IMR-90 (cell line): ENCODE results near the gene TMEM129. TPM values are rescaled to one million over a fixed set of nuclear protein-coding genes. Genes with fewer than 3 reads are reported as not detected.
A peak's percentile ranks its signal among the peaks of the same experiment; 100 is the strongest.

ENCODE experiments used
- ATAC-seq: fragments of 200-7000 bp; cut with Tn5 transposase; 2 replicates; pipeline ENCODE4 v1.9.1; 2020; ENCODE audit warnings: low read depth, mild to moderate bottlenecking, moderate library complexity
- BruUV-seq: library from RNA; stranded (reverse); fragments of 400-500 nt; replicated peaks from 2 replicates; lab custom pipeline; 2021; lab: Mats Ljungman, UMichigan
- CTCF ChIA-PET: fragments of 300-600 bp; formaldehyde crosslinking; extraction: SDS; loops from one replicate; lab custom pipeline; 2021; ENCODE audit warnings: antibody characterized with exemption; lab: Yijun Ruan, JAX
- POLR2A ChIA-PET: fragments of 300-600 bp; sonication (Branson Sonifier 250); formaldehyde crosslinking; loops from one replicate; lab custom pipeline; 2022; ENCODE audit warnings: antibody characterized with exemption; ENCODE audit not compliant: unreplicated experiment; lab: Charles Lee
- DNase-seq: peaks from one replicate; pipeline ENCODE4 v3.0.0; 2013
- H2AFZ ChIP-seq: replicated peaks from 2 replicates; pipeline ENCODE3; 2013; ENCODE audit warnings: low read length, mild to moderate bottlenecking; ENCODE audit not compliant: poor library complexity
- H2AK5ac ChIP-seq: 2 replicates; pipeline ENCODE4 v1.6.1; 2013; ENCODE audit warnings: low read depth, low read length, inconsistent platforms
- H2AK9ac ChIP-seq: replicated peaks from 2 replicates; pipeline ENCODE3; 2013; ENCODE audit warnings: mild to moderate bottlenecking, low read depth, low read length, moderate library complexity; ENCODE audit not compliant: poor library complexity
- H2BK120ac ChIP-seq: 2 replicates; pipeline ENCODE4 v1.6.1; 2013; ENCODE audit warnings: low read depth, low read length, inconsistent platforms
- H2BK15ac ChIP-seq: 3 replicates; pipeline ENCODE4 v1.6.1; 2013; ENCODE audit warnings: low read depth, low read length, inconsistent platforms
- H2BK20ac ChIP-seq: 2 replicates; pipeline ENCODE4 v1.6.1; 2013; ENCODE audit warnings: low read depth, mild to moderate bottlenecking, inconsistent platforms, low read length, moderate library complexity
- H2BK5ac ChIP-seq: 2 replicates; pipeline ENCODE4 v1.6.1; 2013; ENCODE audit warnings: mild to moderate bottlenecking, low read depth, low read length, inconsistent platforms; ENCODE audit not compliant: poor library complexity, severe bottlenecking
- H3K14ac ChIP-seq: replicated peaks from 2 replicates; pipeline ENCODE4 v1.6.1; 2013; ENCODE audit warnings: low read depth, low read length, inconsistent platforms
- H3K18ac ChIP-seq: 2 replicates; pipeline ENCODE4 v1.6.1; 2013; ENCODE audit warnings: low read depth, low read length, control low read depth
- H3K23ac ChIP-seq: 2 replicates; pipeline ENCODE4 v1.6.1; 2013; ENCODE audit warnings: low read depth, low read length, inconsistent platforms
- H3K27ac ChIP-seq: 2 replicates; pipeline ENCODE4 v1.5.1; 2013; ENCODE audit warnings: mild to moderate bottlenecking, control low read depth, low read length; ENCODE audit not compliant: insufficient read depth
- H3K27me3 ChIP-seq: 2 replicates; pipeline ENCODE4 v1.6.1; 2013; ENCODE audit warnings: low read length; ENCODE audit not compliant: control insufficient read depth, insufficient read depth
- H3K36me3 ChIP-seq: 2 replicates; pipeline ENCODE4 v1.6.1; 2013; ENCODE audit warnings: low read length, mixed read lengths; ENCODE audit not compliant: control insufficient read depth, insufficient read depth
- H3K4ac ChIP-seq: 2 replicates; pipeline ENCODE4 v1.6.1; 2013; ENCODE audit warnings: low read depth, low read length, inconsistent platforms
- H3K4me1 ChIP-seq: 2 replicates; pipeline ENCODE4 v1.6.1; 2013; ENCODE audit warnings: low read length, mixed read lengths; ENCODE audit not compliant: control insufficient read depth, insufficient read depth
- H3K4me2 ChIP-seq: 2 replicates; pipeline ENCODE4 v1.6.1; 2013; ENCODE audit warnings: low read depth, mild to moderate bottlenecking, control low read depth, low read length, moderate library complexity
- H3K4me3 ChIP-seq: 2 replicates; pipeline ENCODE4 v1.5.1; 2013; ENCODE audit warnings: low read depth, mild to moderate bottlenecking, control low read depth, low read length, moderate library complexity; ENCODE audit not compliant: insufficient read depth
- H3K56ac ChIP-seq: 2 replicates; pipeline ENCODE4 v1.6.1; 2013; ENCODE audit warnings: low read length, inconsistent platforms; ENCODE audit not compliant: insufficient read depth; ENCODE audit errors: extremely low read depth
- H3K79me1 ChIP-seq, 2 experiments: 2 replicates each; pipeline ENCODE4 v1.6.1; 2013; ENCODE audit warnings: low read length in 2 of 2, inconsistent platforms in 1 of 2, low read depth in 1 of 2
- H3K9ac ChIP-seq: 2 replicates; pipeline ENCODE4 v1.6.1; 2013; ENCODE audit warnings: low read depth, low read length, control low read depth
- H3K9me1 ChIP-seq: 2 replicates; pipeline ENCODE4 v1.6.1; 2013; ENCODE audit warnings: low read length, inconsistent platforms; ENCODE audit not compliant: insufficient read depth
- H3K9me3 ChIP-seq: 2 replicates; pipeline ENCODE4 v1.6.1; 2013; ENCODE audit warnings: low read length; ENCODE audit not compliant: control insufficient read depth, insufficient read depth
- H4K20me1 ChIP-seq: 2 replicates; pipeline ENCODE4 v1.6.1; 2013; ENCODE audit warnings: low read length, inconsistent platforms; ENCODE audit not compliant: insufficient read depth
- H4K5ac ChIP-seq: 2 replicates; pipeline ENCODE4 v1.6.1; 2013; ENCODE audit warnings: mild to moderate bottlenecking, low read depth, low read length, control low read depth
- H4K8ac ChIP-seq, 2 experiments: 2 replicates each; pipeline ENCODE4 v1.6.1; 2013; ENCODE audit warnings: low read depth in 2 of 2, low read length in 2 of 2, control low read depth in 1 of 2, inconsistent platforms in 1 of 2
- H4K91ac ChIP-seq: 2 replicates; pipeline ENCODE4 v1.6.1; 2013; ENCODE audit warnings: low read depth, low read length, inconsistent platforms; ENCODE audit not compliant: insufficient read depth
- CEBPB ChIP-seq: IDR thresholded peaks from 2 replicates; pipeline ENCODE4 v1.6.1; 2012; ENCODE audit warnings: low read depth, low read length, improper control_type of control experiment
- CHD1 ChIP-seq: IDR thresholded peaks from 2 replicates; pipeline ENCODE4 v1.6.1; 2012; ENCODE audit warnings: low read depth, low read length, improper control_type of control experiment
- MAFK ChIP-seq: IDR thresholded peaks from 2 replicates; pipeline ENCODE4 v1.6.1; 2012; ENCODE audit warnings: low read depth, low read length, improper control_type of control experiment
- MAZ ChIP-seq: IDR thresholded peaks from 2 replicates; pipeline ENCODE4 v1.6.1; 2012; ENCODE audit warnings: low read depth, mild to moderate bottlenecking, low read length, improper control_type of control experiment, moderate library complexity, borderline replicate concordance
- MXI1 ChIP-seq: IDR thresholded peaks from 2 replicates; pipeline ENCODE4 v1.6.1; 2012; ENCODE audit warnings: low read depth, mild to moderate bottlenecking, low read length, moderate library complexity, borderline replicate concordance
- NFE2L2 ChIP-seq: fragments of 150-350 bp; IDR thresholded peaks from 2 replicates; pipeline ENCODE4 v1.6.1; 2016; ENCODE audit warnings: low read depth, mild to moderate bottlenecking, low read length
- POLR2A ChIP-seq: IDR thresholded peaks from 2 replicates; pipeline ENCODE4 v1.6.1; 2012; ENCODE audit warnings: mild to moderate bottlenecking, low read depth, low read length
- RAD21 ChIP-seq: IDR thresholded peaks from 2 replicates; pipeline ENCODE4 v1.6.1; 2012; ENCODE audit warnings: low read length, improper control_type of control experiment
- RCOR1 ChIP-seq: IDR thresholded peaks from 2 replicates; pipeline ENCODE4 v1.6.1; 2012; ENCODE audit warnings: mild to moderate bottlenecking, low read length, improper control_type of control experiment; ENCODE audit not compliant: insufficient replicate concordance
- SMC3 ChIP-seq: fragments of 150-350 bp; IDR thresholded peaks from 2 replicates; pipeline ENCODE4 v1.6.1; 2016; ENCODE audit warnings: low read depth, mild to moderate bottlenecking, antibody characterized with exemption, low read length, moderate library complexity
- WGBS, 2 experiments: methylation state at CpG; one replicate each; pipeline versions ENCODE4 v1.1.5 to v1.1.7; 2013; ENCODE audit warnings: missing lambda C conversion rate in 2 of 2; ENCODE audit not compliant: insufficient read length in 1 of 2; ENCODE audit errors: extremely low coverage in 2 of 2; 5-methylcytosine and 5-hydroxymethylcytosine counted together
- dilution Hi-C: fragments of 300-500 bp; cut with HindIII; formaldehyde crosslinking; loops from one replicate; pipeline ENCODE4 v1.14.3; 2018; ENCODE audit warnings: low sequenced_read_pairs; ENCODE audit not compliant: unreplicated experiment
- in situ Hi-C: fragments of 300-500 bp; cut with MboI; formaldehyde crosslinking; loops from 3 replicates; pipeline ENCODE4 v1.14.3; 2019; ENCODE audit warnings: low sequenced_read_pairs, inconsistent platforms, mixed read lengths
- intact Hi-C: fragments of 100-400 bp; cut with micrococcal nuclease; formaldehyde crosslinking; loops from 2 replicates; pipeline ENCODE4 v1.10.0; 2022
- polyA plus RNA-seq, 3 experiments: library from polyadenylated mRNA; depleted of rRNA; stranded (reverse); fragments of >200 nt; gene quantifications; 2 replicates each; pipeline ENCODE4 v1.2.3, GENCODE V29; 2012; ENCODE audit warnings: low replicate concordance in 1 of 3
- total RNA-seq: library from RNA; depleted of rRNA; stranded (reverse); fragments of >200 nt; gene quantifications from 2 replicates; pipeline ENCODE4 v1.2.3, GENCODE V29; 2012
- TF ChIP-seq, protein P1 (sequence below): conservative IDR thresholded peaks from 2 replicates; pipeline ENCODE4 v1.5.1; 2012; ENCODE audit warnings: mild to moderate bottlenecking, low read depth, low read length, improper control_type of control experiment
- TF ChIP-seq, protein P2 (sequence below): fragments of 150-350 bp; IDR thresholded peaks from 2 replicates; pipeline ENCODE4 v1.6.1; 2016; ENCODE audit warnings: low read depth, mild to moderate bottlenecking, low read length, moderate library complexity, borderline replicate concordance
- TF ChIP-seq, protein P3 (sequence below): fragments of 150-350 bp; IDR thresholded peaks from 2 replicates; pipeline ENCODE4 v1.6.1; 2017; ENCODE audit warnings: mild to moderate bottlenecking, antibody characterized with exemption, low read length, low read depth

TMEM129 gene
- total and polyA plus RNA-seq, 2 of the 4 experiments (the other 2 are of a cell fraction), result 6.6 to 26.6 TPM

DNA sequence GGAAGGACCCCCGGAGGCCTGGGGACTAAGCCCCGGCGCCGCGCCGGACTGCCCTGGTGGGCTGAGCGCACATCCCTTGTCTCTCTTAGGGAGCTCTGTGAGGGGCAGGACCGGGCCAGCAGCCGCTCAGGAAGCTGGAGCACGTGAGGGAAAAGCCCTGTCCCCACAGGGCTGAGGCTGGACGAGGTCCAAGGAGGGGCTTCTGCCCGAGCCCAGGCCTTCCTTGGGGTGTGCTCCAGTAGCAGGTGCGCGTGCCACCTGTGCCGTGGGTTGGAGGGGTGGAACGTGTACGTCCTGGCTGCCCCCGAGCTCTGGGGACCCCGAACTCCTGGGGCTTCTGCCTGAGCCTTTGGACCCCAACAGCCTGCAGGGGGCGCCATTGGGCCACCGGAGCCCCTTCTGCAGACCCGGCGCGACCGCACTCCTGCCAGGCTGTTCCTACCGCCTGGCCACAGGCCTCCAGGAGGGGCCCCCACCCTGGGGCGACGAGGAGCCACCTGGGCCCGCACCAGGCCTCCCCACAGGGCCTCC lies 27.4 kb upstream of the TMEM129 start:
- Histone ChIP-seq H3K4me1 (no peaks in the 10 kb centered on the region), H4K20me1 (peaks cover 4% of the 10 kb centered on the region; the same call in 1 of the 2 replicates), H2BK15ac (no peak overlapping the region), H3K56ac (no peak overlapping the region), H3K14ac (no peak overlapping the region), H2BK120ac (no peak overlapping the region), H3K9ac (no peak overlapping the region), H3K4me3 (no peak overlapping the region), H3K79me1 (no peaks in the 10 kb centered on the region), H2BK20ac (no peak overlapping the region), H3K9me1 (no peaks in the 10 kb centered on the region), H2AFZ (peak overlapping the region; percentile 24), H3K27me3 (no peaks in the 10 kb centered on the region; the same call in 1 of the 2 replicates), H2BK5ac (no peak overlapping the region), H3K4ac (no peak overlapping the region), H3K9me3 (no peaks in the 10 kb centered on the region), H4K5ac (no peak overlapping the region), H2AK9ac (no peak overlapping the region), H2AK5ac (no peak overlapping the region; the same call in 1 of the 2 replicates), H3K27ac (no peak overlapping the region), H3K18ac (no peak overlapping the region), H3K23ac (no peak overlapping the region), H4K8ac (no peak overlapping the region), H4K91ac (no peak overlapping the region), H3K36me3 (peaks cover 8% of the 10 kb centered on the region), H3K4me2 (peak overlapping the region; percentile 70; the same call in 1 of the 2 replicates)
- intact Hi-C loops, result loop anchor here (1.0 kb wide), 3 partner anchors 62 to 162 kb away; no protein-coding TSS in a partner anchor
- ATAC-seq (peak; percentile 81), DNase-seq (peak; percentile 41)
- in situ Hi-C loops, result no loop called here
- ChIA-PET CTCF (interaction anchor here (0.6 to 1.4 kb wide), 3 partner anchors 60 to 159 kb away, joined by 3 to 8 read pairs (median 3); no protein-coding TSS in a partner anchor), POLR2A (no interaction called here)
- 4% methylated on average over 11 of the region's 29 CpGs; no CpG with 5 or more reads in 1 of the 2 experiments for WGBS, 2 experiments
- BruUV-seq, result no TSS peak
- TF ChIP-seq CHD1, result no peak
- no peak for TF ChIP-seq CEBPB
- no peak for TF ChIP-seq MAFK
- peak; percentile 41; the same call in 1 of the 2 replicates for TF ChIP-seq MAZ
- no peak for TF ChIP-seq NFE2L2
- TF ChIP-seq, protein P1, sequence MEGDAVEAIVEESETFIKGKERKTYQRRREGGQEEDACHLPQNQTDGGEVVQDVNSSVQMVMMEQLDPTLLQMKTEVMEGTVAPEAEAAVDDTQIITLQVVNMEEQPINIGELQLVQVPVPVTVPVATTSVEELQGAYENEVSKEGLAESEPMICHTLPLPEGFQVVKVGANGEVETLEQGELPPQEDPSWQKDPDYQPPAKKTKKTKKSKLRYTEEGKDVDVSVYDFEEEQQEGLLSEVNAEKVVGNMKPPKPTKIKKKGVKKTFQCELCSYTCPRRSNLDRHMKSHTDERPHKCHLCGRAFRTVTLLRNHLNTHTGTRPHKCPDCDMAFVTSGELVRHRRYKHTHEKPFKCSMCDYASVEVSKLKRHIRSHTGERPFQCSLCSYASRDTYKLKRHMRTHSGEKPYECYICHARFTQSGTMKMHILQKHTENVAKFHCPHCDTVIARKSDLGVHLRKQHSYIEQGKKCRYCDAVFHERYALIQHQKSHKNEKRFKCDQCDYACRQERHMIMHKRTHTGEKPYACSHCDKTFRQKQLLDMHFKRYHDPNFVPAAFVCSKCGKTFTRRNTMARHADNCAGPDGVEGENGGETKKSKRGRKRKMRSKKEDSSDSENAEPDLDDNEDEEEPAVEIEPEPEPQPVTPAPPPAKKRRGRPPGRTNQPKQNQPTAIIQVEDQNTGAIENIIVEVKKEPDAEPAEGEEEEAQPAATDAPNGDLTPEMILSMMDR, result peak; percentile 77
- no peak for TF ChIP-seq MXI1
- peak; percentile 83 for TF ChIP-seq SMC3
- TF ChIP-seq RAD21, result peak; percentile 80
- TF ChIP-seq POLR2A, result no peak
- TF ChIP-seq, protein P2, sequence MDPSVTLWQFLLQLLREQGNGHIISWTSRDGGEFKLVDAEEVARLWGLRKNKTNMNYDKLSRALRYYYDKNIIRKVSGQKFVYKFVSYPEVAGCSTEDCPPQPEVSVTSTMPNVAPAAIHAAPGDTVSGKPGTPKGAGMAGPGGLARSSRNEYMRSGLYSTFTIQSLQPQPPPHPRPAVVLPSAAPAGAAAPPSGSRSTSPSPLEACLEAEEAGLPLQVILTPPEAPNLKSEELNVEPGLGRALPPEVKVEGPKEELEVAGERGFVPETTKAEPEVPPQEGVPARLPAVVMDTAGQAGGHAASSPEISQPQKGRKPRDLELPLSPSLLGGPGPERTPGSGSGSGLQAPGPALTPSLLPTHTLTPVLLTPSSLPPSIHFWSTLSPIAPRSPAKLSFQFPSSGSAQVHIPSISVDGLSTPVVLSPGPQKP, result no peak
- TF ChIP-seq, protein P3, sequence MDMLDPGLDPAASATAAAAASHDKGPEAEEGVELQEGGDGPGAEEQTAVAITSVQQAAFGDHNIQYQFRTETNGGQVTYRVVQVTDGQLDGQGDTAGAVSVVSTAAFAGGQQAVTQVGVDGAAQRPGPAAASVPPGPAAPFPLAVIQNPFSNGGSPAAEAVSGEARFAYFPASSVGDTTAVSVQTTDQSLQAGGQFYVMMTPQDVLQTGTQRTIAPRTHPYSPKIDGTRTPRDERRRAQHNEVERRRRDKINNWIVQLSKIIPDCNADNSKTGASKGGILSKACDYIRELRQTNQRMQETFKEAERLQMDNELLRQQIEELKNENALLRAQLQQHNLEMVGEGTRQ, result no peak
- no peak for TF ChIP-seq RCOR1
- dilution Hi-C loops, result no loop called here
